SU-DHL-6 (cell line): ENCODE measurements around the gene APCDD1.

Experiments used
- CTCF ChIP-seq: fragments of 200-600 bp; sonication (generic); IDR thresholded peaks from one replicate; pipeline ENCODE4 v1.5.1; 2017; ENCODE audit warnings: antibody characterized with exemption, mild to moderate bottlenecking, low read length, moderate library complexity; ENCODE audit not compliant: insufficient read depth, poor library complexity, severe bottlenecking
- EZH2phosphoT487 ChIP-seq: fragments of 200-600 bp; sonication (generic), shearing (Covaris generic); conservative IDR thresholded peaks from 2 replicates; pipeline ENCODE4 v1.6.1; 2018; ENCODE audit warnings: mild to moderate bottlenecking, antibody characterized with exemption, low read length, moderate library complexity, mixed read lengths

GRCh38 chr18:10442551-10442971 lies 11.9 kb upstream of the APCDD1 start:
- no peak for TF ChIP-seq CTCF
- no peak for TF ChIP-seq EZH2phosphoT487
